ENCODE measurements around the gene TNFRSF12A.

The TNFRSF12A gene

DNA sequence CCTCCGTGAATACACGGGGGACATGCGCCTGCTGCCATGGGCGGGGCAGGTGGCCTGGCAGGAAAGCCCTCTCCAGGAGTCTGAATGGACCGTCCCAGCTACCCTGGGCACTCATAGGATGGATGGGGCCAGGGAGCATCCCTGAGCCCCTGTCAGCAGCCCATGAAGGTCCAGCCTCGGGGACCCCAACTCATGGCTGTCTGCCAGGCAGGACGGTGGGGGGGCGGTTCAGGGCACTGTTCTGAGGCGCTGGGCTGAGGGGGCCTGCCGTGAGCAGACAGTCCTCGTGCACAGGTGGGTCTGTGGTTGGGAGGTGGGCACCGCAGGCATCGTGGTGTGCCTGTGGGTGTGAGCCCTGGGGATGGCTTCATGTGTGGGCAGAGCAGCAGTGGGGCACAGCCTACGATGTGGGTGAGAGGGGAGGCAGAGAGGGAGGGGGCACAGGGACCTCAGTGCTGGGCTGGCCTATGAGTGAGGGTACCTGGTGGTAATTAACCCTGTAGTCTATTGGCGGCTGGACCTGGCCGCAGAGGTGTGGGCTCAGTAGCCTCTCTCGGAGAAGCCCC is 33.5 kb upstream of the TNFRSF12A start:
- no peak for DNase-seq

DNA sequence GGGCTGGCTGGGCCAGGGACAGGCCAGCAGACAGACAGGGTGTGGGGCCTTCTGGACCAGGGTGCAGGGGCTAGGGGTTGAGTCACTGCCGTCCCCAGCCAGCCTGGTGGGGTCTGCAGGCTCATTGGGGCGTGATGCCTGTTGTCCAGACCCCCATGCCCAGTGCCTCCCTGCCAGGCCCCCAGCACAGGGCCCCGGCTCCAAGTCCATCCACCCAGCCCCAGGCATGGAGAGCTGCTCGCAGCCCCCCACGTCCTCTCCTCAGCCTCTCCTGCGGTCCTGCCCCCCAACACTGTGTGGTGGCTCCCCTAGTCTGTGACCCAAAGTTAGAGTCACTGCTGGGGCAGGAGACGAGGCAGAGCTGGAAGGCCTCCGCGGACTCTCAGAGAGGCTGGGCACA is 32.9 kb upstream of the TNFRSF12A start:
- no peak for DNase-seq

DNA sequence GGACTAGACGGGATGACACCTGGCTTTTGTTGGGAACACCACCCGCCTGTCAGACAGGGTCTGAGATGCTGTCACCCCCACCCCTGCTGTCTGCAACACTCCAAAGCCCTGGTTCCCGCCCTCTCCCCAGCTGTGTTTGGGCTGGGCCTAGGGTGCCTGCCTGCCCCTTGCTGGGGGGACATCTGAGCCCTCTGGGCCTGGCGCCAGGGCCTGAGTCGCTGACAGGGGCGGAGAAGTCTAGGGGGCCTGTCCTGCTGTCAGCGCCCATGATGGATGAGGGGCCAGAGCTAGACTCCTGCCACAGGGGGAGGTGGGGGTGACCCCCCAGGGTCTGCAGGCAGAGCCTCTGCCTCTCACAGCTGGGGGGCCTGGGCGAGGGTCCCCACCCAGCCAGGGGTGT is 32.3 kb upstream of the TNFRSF12A start:
- no peak for DNase-seq

DNA sequence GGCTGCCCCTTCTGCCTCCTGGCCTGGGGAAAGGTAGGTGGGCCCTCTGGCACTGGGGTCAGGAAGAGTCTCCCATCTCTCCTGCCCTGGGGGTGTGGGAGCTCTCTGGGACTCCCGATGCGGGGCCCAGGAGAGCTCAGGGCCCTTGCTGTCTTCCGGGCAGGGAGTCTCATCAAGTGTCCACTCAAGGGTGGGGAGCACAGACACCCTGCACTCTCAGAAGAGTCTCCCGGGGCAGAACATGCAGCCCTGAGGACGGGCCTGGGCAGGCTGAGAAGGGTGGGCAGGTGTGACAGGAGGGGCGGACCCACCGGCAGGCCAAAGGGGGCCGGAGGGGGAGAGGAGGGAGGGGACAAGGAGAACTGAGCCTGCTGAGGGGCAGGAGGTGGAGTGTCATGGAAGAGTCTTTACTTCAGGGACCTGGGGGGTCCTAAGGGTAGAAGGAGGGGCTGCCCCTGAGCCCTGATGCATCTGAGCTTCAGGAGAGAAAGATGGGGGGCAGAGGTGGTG is 31.5 kb upstream of the TNFRSF12A start:
- no peak for DNase-seq

DNA sequence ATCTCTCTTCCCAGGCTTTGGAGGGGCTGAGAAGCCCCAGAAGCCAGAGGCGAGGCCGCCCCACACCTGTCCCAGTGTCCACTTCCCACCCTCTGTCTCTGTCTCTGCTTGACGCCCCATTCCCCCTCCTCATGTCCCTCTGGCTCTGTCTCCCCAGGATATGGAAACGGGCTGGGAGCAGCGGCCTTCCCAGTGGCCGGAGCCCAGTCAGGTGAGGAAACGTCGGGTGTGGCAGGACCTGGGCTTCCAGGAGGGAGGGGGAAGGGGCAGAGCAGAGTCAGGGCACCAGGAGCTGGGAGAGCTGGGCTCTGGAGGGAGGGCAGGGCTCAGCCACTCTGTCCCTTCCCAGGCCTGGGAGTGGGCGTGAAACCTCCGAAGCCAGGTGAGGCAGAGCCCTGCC is 29.3 kb upstream of the TNFRSF12A start:
- DNase-seq = no peak

DNA sequence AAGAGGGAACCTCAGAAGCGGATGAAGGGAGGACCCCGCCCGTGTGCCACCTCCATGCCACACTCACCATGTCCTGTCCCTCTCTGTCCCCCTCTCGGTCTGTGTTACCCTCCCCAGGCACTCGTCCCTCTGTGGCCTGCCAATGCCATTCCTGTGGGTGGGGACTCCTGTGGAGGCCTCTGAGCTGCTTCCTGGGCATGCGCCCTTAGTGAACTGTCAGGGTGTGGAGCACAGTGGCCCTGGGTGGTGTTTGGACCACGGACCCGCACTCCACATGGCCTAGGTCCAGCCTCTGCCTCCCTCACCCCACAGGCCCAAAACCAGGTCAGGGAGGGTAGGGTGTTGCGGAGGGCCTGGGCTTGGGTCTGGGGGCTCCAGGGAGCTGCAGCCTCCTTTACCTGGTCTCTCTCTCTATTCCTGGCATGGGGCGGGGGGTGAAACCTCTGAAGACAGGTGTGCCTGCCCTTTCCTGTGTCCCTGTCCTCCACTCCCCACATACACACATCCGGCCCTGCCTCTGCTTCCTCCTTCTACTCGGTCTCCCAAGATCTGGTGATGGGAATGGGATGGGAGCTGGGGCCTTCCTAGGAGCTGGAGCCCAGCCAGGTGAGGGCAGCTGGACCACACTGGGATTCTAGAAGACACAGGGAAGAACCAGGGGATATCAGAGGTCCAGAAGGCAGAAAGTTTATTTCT is 28.5 kb upstream of the TNFRSF12A start:
- no peak for DNase-seq

DNA sequence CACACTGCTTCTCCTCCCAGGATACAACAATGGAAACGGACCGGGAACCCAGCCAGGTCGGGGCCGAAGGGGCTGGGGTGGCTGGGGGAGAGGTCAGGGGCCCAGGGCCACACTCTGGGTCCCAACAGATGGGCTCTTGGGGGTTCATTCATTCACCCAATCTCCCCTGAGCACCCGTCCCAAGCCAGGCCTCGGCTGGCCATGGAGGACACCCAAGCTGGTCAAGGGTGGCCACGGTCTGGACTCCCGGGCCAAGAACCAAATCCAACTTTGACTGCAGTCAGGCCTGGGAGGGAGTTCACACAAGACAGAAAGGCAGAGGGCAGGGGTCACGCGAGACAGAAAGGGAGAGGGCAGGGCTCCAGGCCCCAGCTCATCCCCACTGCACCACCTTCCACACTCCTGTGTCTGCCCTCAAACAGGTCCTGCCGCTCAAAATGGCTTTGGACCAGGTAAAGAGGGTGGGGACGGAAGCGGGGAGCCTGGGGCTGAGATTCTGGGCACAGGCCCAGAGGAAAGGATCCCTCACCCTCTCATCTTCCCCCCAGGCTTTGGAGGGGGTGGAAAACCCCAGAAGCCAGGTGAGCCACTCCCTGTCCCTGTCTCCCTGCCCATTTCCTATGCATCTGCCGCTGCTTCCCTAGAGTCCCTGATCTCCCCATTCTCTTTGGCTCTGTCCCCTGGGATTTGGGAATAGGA is 27.6 kb upstream of the TNFRSF12A start:
- DNase-seq = no peak

DNA sequence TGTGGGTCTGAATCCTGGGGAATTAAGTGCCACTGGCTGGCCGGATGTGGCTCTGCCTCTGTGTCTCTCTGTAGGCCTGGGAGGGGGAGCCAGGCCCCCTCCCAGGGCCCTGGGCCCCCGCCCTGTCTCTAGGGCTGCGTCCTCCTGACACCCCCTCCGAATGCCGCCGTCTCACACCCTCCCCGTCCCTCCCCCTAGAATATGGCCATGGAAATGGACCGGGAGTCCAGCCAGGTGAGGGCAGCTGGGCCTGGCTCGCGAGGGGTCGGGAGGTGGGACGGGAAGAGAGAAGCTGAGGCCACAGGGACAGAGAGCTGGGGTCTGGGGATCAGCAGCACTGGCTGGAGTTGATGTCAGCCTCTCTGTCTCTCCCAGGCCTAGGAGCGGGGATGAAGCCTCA is 23.9 kb upstream of the TNFRSF12A start:
- no peak for DNase-seq

DNA sequence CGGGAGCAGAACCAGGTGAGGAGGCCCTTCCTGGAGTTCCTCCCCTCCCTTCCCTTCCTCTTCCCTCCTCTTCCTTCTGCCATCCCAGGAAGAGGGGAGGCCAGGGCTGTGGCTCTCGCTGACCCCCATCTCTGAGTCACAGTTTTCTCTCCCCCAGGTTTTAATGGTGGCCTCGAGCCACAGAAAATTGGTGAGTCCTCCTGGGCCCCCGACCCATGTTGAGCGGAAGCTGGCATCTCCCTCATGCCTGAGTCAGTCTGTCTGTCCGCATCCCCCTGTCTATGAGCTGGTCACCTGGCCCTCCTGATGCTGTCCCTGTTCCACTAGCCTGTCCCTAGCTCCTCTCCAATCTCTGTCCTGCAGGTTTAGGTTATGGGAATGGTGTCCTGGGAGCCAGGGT is 20.2 kb upstream of the TNFRSF12A start:
- no peak for DNase-seq

DNA sequence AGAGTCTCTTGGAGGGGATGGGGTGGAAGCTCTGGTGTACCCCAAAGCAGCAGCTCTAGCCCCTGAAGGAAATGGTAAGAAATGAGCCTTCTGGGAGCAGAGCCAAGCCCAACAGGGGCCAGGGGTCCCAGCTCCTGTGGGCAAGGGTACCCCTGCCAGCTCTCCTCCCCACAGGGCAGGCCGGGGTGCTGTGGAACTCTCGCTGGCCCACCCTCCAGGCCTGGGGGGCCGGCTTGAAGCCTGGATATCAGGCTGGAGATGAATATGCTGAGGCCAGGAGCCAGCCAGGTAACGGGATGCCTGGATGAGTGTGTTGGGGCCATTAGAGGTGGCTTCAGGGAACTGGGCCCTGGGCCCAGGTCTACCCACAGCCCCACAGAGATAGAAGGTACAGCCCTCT is 19.6 kb upstream of the TNFRSF12A start:
- DNase-seq = no peak

DNA sequence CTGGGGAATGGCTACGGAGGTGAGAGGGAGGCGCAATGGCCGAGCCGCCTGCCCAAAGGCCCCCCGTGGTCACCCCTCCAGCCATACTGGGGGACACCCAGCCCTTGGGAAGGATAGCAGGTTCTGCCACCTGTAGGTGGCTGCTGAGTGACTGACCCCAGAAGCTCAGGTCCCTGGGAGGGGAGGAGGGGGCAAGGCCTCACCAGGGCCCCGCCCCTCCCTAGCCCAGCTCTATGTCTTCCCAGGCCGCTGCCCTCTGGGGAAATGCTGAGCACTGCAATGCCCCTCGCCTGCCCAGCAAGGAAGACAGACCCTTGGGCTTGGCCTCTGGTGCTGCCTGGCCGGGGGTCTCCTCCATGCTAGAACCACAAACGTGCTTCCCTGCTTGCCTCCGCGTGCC is 18.9 kb upstream of the TNFRSF12A start:
- DNase-seq = no peak

DNA sequence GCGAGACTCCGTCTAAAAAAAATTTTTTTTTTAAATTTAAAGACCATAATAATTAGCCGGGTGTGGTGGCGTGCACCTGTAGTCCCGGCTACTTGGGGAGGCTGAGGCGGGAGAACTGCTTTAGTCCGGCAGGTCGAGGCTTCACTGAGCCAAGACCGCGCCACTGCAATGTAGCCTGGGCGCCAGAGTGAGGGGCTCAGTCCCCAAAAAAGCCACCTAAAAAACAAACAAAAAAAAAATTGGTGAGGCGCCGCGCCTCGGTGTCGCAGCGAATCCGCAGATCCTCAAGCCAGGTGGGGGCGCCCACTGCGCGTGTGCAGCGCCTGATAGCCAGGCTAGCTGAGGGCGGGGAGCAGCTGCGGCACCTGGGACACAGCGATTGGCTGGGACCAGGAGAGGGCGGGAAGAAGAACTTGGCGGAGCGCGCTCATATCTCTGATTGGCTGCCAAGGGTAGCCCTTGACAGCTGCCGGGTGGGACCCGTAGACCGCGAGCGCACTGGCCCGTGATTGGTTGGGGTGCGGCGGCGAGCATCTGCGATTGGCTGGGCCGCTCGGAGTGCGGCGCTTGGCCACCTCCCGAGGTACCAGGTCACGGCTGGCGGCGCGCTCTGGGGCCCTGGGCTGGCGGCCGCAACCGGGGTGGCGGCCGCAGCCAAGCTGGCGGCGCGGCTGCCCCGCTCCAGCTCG is 16.4 kb upstream of the TNFRSF12A start:
- peak; percentile 98 for DNase-seq

DNA sequence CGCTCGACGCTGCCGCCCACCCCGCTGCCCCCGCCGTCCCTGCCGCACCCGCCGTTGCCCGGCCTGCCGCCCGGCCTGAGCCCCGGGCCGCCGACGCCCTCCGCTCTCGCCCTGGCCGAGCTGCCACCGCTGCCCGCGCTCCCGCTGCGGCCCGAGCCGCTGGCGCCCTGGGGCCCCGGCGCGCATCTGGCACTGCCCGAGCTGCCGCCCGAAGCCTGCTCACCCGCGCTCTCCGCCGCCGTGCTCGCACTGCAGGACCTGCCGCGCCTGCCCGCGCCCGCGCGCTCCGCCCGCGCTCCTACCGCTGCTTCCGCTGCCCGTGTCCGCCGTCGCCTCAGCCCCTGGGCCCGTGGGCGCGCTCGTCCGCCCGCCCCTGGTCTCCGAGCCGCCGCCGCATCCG is 15.8 kb upstream of the TNFRSF12A start:
- peak; percentile 34 for DNase-seq

DNA sequence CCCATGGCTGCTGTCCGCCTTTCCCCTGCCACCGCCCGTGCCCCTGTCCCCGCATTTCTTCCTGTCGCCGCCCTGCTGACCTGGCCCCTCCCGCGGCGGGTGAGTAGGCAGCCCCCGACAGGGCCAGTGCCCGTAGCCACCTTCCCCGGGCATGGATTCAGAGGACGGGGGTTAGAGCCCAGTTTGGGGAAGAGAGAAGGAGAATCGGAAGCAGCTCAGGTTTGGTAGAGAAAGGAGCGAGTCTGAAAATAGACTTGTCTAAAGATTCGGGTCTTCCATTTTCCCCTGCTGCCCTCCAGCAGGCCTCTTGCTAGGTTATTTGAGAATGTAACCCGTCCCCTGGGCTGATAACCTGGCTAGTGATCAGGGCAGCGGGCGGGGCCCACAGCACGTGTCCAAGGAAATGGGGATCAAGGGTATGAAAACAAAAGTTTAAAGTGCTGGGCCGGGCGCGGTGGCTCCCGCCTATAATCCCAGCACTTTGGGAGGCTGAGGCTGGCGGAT is 15.3 kb upstream of the TNFRSF12A start:
- no peak for DNase-seq

DNA sequence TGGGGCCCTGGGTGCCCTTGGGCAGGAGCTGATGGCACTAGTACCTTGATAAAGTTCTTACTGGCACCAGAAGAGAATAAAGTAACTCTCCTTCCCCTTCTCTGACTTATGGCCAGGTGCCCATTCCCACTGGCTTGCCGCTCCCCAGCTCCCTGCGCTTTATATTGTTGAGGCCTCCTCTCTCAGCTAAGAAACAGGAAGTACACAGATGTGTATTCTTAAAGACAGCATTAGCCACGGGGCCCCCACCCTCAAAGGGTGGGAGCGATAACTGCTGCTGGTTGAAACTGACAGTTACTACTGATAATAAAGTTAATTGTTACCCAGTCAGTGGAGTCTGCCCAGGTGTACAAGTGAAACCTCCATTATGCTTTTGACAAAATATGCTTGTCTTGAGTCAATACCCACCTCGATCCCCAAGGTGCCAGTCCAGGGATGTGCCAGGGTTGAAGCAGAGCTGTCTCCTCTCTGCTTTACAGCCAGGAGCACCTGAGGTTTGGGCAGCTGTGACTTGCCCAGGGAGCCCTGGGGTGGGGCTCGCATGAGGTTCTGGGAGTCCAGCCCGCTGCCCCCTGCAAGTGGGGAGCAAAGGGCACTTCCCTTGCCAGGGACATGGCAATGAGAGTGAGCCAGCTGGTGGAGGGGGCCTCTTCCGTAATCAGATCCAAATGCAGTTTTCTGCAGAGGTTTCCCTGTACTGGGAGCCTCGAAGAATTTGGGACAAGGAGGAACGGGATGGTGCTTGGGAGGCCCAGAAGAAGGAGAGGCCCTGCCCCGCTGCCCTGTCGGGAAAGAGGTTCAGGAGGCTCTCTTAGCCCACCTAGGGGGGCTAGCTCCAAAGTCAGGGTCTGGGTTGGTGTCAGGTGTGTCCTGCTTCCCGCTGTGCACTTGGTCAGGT is 12.9 kb upstream of the TNFRSF12A start:
- DNase-seq = no peak

DNA sequence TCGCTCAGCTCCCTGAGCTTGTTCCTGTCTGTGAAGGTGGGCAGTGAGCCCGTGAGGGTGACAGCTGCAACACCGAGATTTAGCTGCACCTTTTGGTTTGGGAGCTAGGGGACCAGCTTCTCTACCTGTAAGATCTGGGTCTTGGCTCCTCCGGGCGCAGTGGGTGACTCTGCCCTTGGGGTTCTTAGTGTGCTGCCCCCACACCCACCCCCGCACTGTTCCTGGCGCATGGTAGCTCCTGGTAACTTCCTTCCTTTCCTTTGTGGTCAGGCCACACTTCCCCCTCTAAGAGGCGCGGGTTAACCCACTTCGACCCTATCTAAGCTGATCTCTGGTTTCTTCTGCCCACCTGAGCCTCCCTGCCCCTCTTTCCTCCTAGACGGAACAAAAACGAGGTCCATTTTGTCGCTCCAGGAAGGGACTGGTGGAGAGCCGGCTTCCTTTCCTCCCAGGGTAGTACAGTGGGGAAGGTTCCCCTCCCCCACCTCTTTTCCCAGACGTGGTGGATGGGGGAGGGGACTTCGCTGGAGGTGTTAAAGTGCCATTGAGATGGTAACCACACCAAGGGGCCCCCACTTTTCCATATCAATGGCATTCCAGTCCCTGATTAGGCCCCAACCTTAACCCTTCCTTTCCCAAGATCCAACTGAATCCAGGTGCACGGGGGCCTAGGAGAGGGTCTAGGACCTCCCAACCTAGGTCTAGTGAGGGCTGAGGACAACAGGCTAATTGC is 12.0 kb upstream of the TNFRSF12A start:
- DNase-seq = no peak

DNA sequence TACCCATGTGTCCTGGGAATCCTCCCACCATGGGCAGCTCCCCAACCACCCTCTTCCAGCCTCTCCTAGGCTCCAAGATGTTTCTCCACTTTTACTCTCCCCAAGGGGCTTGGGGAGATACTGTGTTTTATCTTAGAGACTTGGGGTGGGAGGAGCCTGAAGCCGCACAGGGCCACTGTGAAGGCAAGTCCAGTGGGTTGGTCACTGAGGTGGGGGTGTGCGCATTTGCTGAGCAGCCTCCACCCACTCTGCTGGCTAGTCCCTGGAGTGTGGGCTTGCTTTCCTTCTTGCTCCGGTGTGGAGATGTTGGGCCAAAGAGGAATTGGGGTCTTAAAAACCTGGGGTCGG is 11.5 kb upstream of the TNFRSF12A start:
- DNase-seq = no peak

DNA sequence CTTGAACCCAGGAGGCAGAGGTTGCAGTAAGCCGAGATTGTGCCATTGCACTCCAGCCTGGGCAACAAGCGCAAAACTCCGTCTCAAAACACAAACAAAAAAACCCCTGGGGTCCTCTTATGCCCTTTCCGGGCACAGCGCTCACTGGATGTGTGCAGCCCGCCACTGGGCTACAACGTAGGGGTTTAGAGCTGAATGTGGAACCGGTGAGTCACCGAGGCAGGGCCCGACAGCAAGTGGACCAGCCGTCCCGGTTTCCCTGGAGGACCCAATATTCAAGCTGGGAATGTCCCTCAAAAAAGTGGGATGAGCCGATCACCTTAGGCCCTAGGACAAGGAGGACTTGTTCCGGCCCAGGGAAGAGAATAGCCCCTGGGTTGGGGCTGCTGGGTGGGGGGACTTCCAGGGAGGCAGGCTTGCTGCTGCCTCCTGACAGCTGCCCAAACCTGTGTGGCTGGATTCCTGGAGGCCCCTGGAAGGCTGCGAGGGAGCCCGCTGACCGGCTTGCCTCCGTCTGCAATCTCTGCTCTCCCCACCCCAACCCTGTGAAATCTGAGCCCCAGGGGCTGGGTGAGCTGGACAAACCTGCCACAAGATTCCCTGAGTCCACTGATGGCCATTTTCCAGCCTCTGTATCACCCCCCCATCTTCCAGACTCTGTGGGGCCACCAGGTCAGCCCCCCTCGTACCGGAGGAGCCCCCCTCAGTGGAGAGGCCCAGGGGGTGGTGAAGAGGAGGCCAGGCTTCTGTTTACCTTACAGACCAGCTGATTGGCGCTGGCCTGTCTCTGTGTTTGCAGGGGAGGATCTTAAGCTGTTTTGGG is 10.4 kb upstream of the TNFRSF12A start:
- DNase-seq = no peak

DNA sequence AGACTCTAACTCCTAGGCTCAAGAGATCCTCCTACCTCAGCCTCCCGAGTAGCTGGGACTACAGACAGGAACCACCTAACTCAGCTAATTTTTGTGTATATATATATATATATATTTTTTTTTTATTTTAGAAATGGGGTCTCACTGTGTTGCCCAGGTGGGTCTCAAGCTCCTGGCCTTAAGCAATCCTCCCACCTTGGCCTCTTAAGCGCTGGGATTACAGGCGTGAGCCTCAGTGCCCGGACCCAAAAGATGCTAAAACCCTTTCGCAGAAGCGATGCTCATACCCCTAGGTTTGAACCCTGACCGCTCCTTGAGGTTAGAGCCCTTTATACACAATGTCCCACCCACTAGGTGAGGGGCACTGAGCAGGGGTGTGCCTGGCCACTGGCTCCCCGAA is 9.7 kb upstream of the TNFRSF12A start:
- no peak for DNase-seq

DNA sequence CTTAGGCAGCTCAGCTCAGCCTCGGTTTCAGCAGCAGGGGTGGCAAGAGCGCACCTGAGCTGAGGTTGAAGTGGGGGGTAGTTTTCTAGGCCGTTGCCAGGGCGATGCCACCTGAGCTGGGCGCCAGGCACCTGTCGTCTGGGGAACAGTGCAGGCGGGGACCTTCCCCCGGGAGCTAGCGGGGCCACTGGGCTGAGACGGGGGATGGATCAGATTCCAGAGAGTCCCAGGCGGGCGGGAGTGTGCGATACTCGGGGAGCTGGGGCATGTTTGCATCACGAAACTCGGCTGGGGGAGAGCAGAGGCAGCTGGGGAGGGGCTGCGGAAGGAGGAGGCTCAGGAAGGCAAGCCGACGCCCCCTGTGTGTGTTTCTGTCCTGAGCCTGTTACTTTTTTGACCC is 7.9 kb upstream of the TNFRSF12A start:
- DNase-seq = no peak

Measured in stimulated activated CD4-positive, alpha-beta T cell treated with anti-CD3 and anti-CD28 coated beads, Interleukin-15, amount 100 ng/mL, for 24 hours (primary cell).